ENCODE measurements around the gene GCHFR.

GRCh38 chr15:40789119-40789518 lies 25.3 kb downstream of the GCHFR start:
- TF ChIP-seq, protein P1, sequence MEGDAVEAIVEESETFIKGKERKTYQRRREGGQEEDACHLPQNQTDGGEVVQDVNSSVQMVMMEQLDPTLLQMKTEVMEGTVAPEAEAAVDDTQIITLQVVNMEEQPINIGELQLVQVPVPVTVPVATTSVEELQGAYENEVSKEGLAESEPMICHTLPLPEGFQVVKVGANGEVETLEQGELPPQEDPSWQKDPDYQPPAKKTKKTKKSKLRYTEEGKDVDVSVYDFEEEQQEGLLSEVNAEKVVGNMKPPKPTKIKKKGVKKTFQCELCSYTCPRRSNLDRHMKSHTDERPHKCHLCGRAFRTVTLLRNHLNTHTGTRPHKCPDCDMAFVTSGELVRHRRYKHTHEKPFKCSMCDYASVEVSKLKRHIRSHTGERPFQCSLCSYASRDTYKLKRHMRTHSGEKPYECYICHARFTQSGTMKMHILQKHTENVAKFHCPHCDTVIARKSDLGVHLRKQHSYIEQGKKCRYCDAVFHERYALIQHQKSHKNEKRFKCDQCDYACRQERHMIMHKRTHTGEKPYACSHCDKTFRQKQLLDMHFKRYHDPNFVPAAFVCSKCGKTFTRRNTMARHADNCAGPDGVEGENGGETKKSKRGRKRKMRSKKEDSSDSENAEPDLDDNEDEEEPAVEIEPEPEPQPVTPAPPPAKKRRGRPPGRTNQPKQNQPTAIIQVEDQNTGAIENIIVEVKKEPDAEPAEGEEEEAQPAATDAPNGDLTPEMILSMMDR (IDR thresholded peaks at IDR 0.05): no peak
- TF ChIP-seq POLR2A (IDR thresholded peaks at IDR 0.05): no peak
